ENCODE measurements around the gene SND1. TPM values are rescaled to one million over a fixed set of nuclear protein-coding genes. Genes with fewer than 3 reads are reported as not detected.

SND1 gene
- total and polyA plus RNA-seq, 2 of the 4 experiments (the other 2 are of a cell fraction): 154 to 294 TPM

GRCh38 chr7:128045766-128046165 is 393.8 kb downstream of the SND1 start:
- H3K27me3 ChIP-seq (ENCODE audit: control insufficient read depth, insufficient read depth, low read length): no peaks in the 10 kb centered on the region
- no peak overlapping the region for H3K9ac ChIP-seq (ENCODE audit: low read depth, low read length)
- no peak overlapping the region for H3K4me2 ChIP-seq (ENCODE audit: low read depth, low read length)
- H2BK15ac ChIP-seq (ENCODE audit: low read depth, low read length): no peak overlapping the region
- H2AK5ac ChIP-seq (ENCODE audit: low read depth, low read length): no peak overlapping the region
- peaks cover 16 to 67% of the 10 kb centered on the region in 2 experiments for H3K79me1 ChIP-seq (ENCODE audit: low read depth in 1 of 2, low read length in 2 of 2)
- ChIA-PET POLR2A (ENCODE audit: unreplicated experiment) (no interaction called here), CTCF (no interaction called here)
- no peak overlapping the region for H4K5ac ChIP-seq (ENCODE audit: low read depth, low read length)
- H3K9me1 ChIP-seq (ENCODE audit: insufficient read depth, low read length): peaks cover 26% of the 10 kb centered on the region
- H3K23ac ChIP-seq (ENCODE audit: low read depth, low read length): no peak overlapping the region
- intact Hi-C loops (cut with micrococcal nuclease): no loop called here
- H3K18ac ChIP-seq (ENCODE audit: low read depth, low read length): no peak overlapping the region
- H3K14ac ChIP-seq (replicated peaks; ENCODE audit: low read depth, low read length): no peak overlapping the region
- in situ Hi-C loops (cut with MboI; ENCODE audit: low sequenced_read_pairs): loop anchor here (10.0 kb wide), 1 partner anchor 149 kb away; no protein-coding TSS in a partner anchor
- no TSS peak for BruUV-seq (replicated peaks)
- H3K4me1 ChIP-seq (ENCODE audit: control insufficient read depth, insufficient read depth, low read length): peaks cover 4% of the 10 kb centered on the region; the same call in 1 of the 2 replicates
- no peak overlapping the region for H3K27ac ChIP-seq (ENCODE audit: insufficient read depth, low read length)
- H2AFZ ChIP-seq (replicated peaks; ENCODE audit: low read length, poor library complexity): no peak overlapping the region
- no peak overlapping the region for H4K91ac ChIP-seq (ENCODE audit: insufficient read depth, low read depth, low read length)
- no peak overlapping the region for H2BK5ac ChIP-seq (ENCODE audit: low read depth, low read length, poor library complexity, severe bottlenecking)
- peaks cover 53% of the 10 kb centered on the region for H4K20me1 ChIP-seq (ENCODE audit: insufficient read depth, low read length)
- TF ChIP-seq MAZ (IDR thresholded peaks at IDR 0.05; ENCODE audit: borderline replicate concordance, low read depth, low read length): no peak
- TF ChIP-seq RFX5 (IDR thresholded peaks at IDR 0.05; ENCODE audit: low read depth, low read length): no peak
- TF ChIP-seq, protein P1, sequence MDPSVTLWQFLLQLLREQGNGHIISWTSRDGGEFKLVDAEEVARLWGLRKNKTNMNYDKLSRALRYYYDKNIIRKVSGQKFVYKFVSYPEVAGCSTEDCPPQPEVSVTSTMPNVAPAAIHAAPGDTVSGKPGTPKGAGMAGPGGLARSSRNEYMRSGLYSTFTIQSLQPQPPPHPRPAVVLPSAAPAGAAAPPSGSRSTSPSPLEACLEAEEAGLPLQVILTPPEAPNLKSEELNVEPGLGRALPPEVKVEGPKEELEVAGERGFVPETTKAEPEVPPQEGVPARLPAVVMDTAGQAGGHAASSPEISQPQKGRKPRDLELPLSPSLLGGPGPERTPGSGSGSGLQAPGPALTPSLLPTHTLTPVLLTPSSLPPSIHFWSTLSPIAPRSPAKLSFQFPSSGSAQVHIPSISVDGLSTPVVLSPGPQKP (IDR thresholded peaks at IDR 0.05; ENCODE audit: borderline replicate concordance, low read depth, low read length): no peak
- TF ChIP-seq CEBPB (IDR thresholded peaks at IDR 0.05; ENCODE audit: low read depth, low read length): no peak
- TF ChIP-seq RCOR1 (IDR thresholded peaks at IDR 0.05; ENCODE audit: insufficient replicate concordance, low read length): no peak
- TF ChIP-seq USF2 (IDR thresholded peaks at IDR 0.05; ENCODE audit: low read depth, low read length): no peak
- TF ChIP-seq NFE2L2 (IDR thresholded peaks at IDR 0.05; ENCODE audit: low read depth, low read length): no peak
- no peak for TF ChIP-seq FOS (IDR thresholded peaks at IDR 0.05; ENCODE audit: low read depth, low read length)
- no peak for TF ChIP-seq RAD21 (IDR thresholded peaks at IDR 0.05; ENCODE audit: low read length)
- TF ChIP-seq BHLHE40 (IDR thresholded peaks at IDR 0.05; ENCODE audit: low read depth, low read length): no peak
- TF ChIP-seq MAFK (IDR thresholded peaks at IDR 0.05; ENCODE audit: low read depth, low read length): no peak
- peaks cover 9% of the 10 kb centered on the region for H3K36me3 ChIP-seq (ENCODE audit: control insufficient read depth, insufficient read depth, low read length)
- DNase-seq (peak; percentile 53), ATAC-seq (ENCODE audit: low read depth) (peak; percentile 78)
- H2AK9ac ChIP-seq (replicated peaks; ENCODE audit: low read depth, low read length, poor library complexity): no peak overlapping the region
- dilution Hi-C loops (cut with HindIII; ENCODE audit: low sequenced_read_pairs, unreplicated experiment): no loop called here
- no peak overlapping the region for H2BK20ac ChIP-seq (ENCODE audit: low read depth, low read length)
- no peaks in the 10 kb centered on the region for H3K9me3 ChIP-seq (ENCODE audit: control insufficient read depth, insufficient read depth, low read length)
- no peak overlapping the region for H3K56ac ChIP-seq (ENCODE audit: extremely low read depth, insufficient read depth, low read length)
- H4K8ac ChIP-seq (ENCODE audit: low read depth in 2 of 2, low read length in 2 of 2): no peak overlapping the region; a peak in 1 of 4 replicates
- no peak overlapping the region for H3K4me3 ChIP-seq (ENCODE audit: insufficient read depth, low read depth, low read length)
- WGBS, 2 experiments (ENCODE audit: extremely low coverage in 2 of 2, insufficient read length in 1 of 2): no CpG with 5 or more reads among the region's 1 CpG
- H2BK120ac ChIP-seq (ENCODE audit: low read depth, low read length): no peak overlapping the region
- no peak overlapping the region for H3K4ac ChIP-seq (ENCODE audit: low read depth, low read length)
